HFFc6 (cell line): ENCODE data around the gene SUPT20HL1. TPM values are rescaled to one million over a fixed set of nuclear protein-coding genes. Genes with fewer than 3 reads are reported as not detected.

Source experiments
- DNase-seq: peaks from one replicate; pipeline ENCODE4 v3.0.0-alpha.2; 2018
- H3K27ac Mint-ChIP-seq: 2 replicates; pipeline ENCODE4 v1.8.0; 2020; ENCODE audit warnings: mild to moderate bottlenecking, mixed read lengths
- H3K27me3 Mint-ChIP-seq: 2 replicates; pipeline ENCODE4 v1.8.0; 2021; ENCODE audit warnings: mild to moderate bottlenecking, moderate library complexity, mixed read lengths; ENCODE audit not compliant: insufficient read depth
- H3K36me3 Mint-ChIP-seq: 2 replicates; pipeline ENCODE4 v1.8.0; 2021; ENCODE audit warnings: low read depth, mixed read lengths
- H3K4me1 Mint-ChIP-seq: 2 replicates; pipeline ENCODE4 v1.8.0; 2020; ENCODE audit warnings: low read depth, mixed read lengths
- H3K4me3 Mint-ChIP-seq: 2 replicates; pipeline ENCODE4 v1.8.0; 2020; ENCODE audit warnings: mild to moderate bottlenecking, moderate library complexity, mixed read lengths
- H3K9me3 Mint-ChIP-seq: 2 replicates; pipeline ENCODE4 v1.8.0; 2020; ENCODE audit warnings: mild to moderate bottlenecking, mixed read lengths
- CTCF ChIP-seq: fragments of 200-600 bp; sonication (generic); IDR thresholded peaks from 2 replicates; pipeline ENCODE4 v1.5.0; 2021; ENCODE audit warnings: antibody characterized with exemption, mild to moderate bottlenecking
- total RNA-seq, 6 experiments: library from RNA; stranded (reverse); fragmentation: NEBNext Ultra II Directional; extraction: Animal tissue kit (Norgen Biotek cat#: 25700); gene quantifications; 2 replicates in 1 of 6; 3 replicates in 5 of 6; pipeline ENCODE4 v1.2.3, GENCODE V29; 2021

The SUPT20HL1 gene
- total RNA-seq, 6 experiments from 2014 or later = not detected

- Mint-ChIP-seq H3K9me3 (no peaks in the 10 kb centered on the region), H3K4me1 (no peaks in the 10 kb centered on the region), H3K27me3 (peaks cover 28% of the 10 kb centered on the region), H3K4me3 (no peak overlapping the region), H3K27ac (no peak overlapping the region), H3K36me3 (no peaks in the 10 kb centered on the region)
- DNase-seq = no peak
- TF ChIP-seq CTCF = no peak
Observed at GRCh38 chrX:24392709-24393108, 32.3 kb downstream of the SUPT20HL1 start.

GRCh38 chrX:24395775-24396174 is 35.3 kb downstream of the SUPT20HL1 start:
- H3K9me3 Mint-ChIP-seq = no peaks in the 10 kb centered on the region
- no peaks in the 10 kb centered on the region for H3K4me1 Mint-ChIP-seq
- no peaks in the 10 kb centered on the region for H3K36me3 Mint-ChIP-seq
- peaks cover 33% of the 10 kb centered on the region for H3K27me3 Mint-ChIP-seq
- DNase-seq = peak; percentile 65
- H3K27ac Mint-ChIP-seq = no peak overlapping the region
- TF ChIP-seq CTCF = peak; percentile 80
- no peak overlapping the region for H3K4me3 Mint-ChIP-seq

DNA sequence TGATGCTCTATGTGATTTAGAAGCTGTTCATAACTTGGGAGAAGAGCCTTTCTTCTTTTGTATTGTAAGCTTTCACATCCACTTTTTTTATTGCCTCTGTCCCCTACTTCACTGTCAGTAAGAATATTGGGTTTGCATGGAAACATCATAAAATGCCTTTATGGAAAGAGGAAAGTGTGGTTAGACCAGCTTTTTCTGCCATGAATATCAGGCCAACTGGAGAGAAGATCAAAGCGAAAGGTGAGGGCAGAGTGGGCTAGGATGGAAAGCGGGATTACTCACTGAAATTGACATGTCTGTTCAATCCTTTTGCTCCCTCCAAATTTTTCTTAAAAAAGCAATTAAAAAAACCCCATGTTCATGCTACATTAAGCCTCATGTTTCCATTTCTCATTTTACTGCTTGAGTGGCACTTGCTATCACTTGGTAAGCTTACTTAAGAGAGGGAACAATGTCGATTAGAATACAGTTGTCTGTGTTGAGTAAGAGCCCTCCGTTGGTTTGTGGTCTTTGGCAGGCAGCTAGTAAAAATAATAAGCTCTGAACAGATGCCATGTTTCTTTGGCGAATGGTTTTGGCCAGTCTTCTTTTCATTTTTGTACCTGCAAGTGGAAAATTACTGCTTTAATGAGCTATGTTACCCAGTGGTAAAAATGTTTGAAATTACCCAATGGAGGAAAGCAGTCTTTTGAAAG is 35.9 kb downstream of the SUPT20HL1 start:
- no peaks in the 10 kb centered on the region for H3K4me1 Mint-ChIP-seq
- H3K36me3 Mint-ChIP-seq = no peaks in the 10 kb centered on the region
- no peak overlapping the region for H3K4me3 Mint-ChIP-seq
- H3K27ac Mint-ChIP-seq = no peak overlapping the region
- TF ChIP-seq CTCF = no peak
- no peaks in the 10 kb centered on the region for H3K9me3 Mint-ChIP-seq
- no peak for DNase-seq
- H3K27me3 Mint-ChIP-seq = peaks cover 37% of the 10 kb centered on the region

DNA sequence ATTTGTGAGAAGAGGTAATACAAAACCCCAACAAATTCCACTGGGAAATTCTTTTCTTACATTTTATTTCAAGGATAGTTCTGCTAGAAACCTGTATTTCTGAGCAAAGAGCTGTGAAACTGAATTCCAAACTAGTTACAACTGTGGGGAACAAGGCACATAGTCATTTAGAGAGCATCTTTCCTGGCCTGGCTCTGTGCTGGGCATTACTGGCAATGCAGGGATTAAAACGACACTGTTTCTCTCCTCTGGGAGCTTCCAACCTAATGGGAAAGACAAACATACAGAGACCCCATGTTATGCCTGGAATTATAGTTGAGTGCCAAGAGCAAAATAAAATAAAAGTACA is 36.5 kb downstream of the SUPT20HL1 start:
- no peak for TF ChIP-seq CTCF
- H3K4me1 Mint-ChIP-seq = no peaks in the 10 kb centered on the region
- H3K4me3 Mint-ChIP-seq = no peak overlapping the region
- no peak overlapping the region for H3K27ac Mint-ChIP-seq
- H3K27me3 Mint-ChIP-seq = peaks cover 38% of the 10 kb centered on the region
- H3K36me3 Mint-ChIP-seq = no peaks in the 10 kb centered on the region
- no peaks in the 10 kb centered on the region for H3K9me3 Mint-ChIP-seq
- no peak for DNase-seq

GRCh38 chrX:24398766-24399165 is 38.3 kb downstream of the SUPT20HL1 start:
- H3K27ac Mint-ChIP-seq = no peak overlapping the region
- no peaks in the 10 kb centered on the region for H3K9me3 Mint-ChIP-seq
- no peak overlapping the region for H3K4me3 Mint-ChIP-seq
- H3K36me3 Mint-ChIP-seq = no peaks in the 10 kb centered on the region
- H3K27me3 Mint-ChIP-seq = peaks cover 27% of the 10 kb centered on the region; the same call in 1 of the 2 replicates
- no peaks in the 10 kb centered on the region for H3K4me1 Mint-ChIP-seq
- no peak for TF ChIP-seq CTCF
- no peak for DNase-seq
